Skeletal muscle satellite cell (primary cell): ENCODE results near the gene SEMA4B.

Experiments used
- H3K27me3 ChIP-seq: 2 replicates; pipeline ENCODE4 v1.7.0; 2013; ENCODE audit warnings: low read length; ENCODE audit not compliant: control insufficient read depth, insufficient read depth
- H3K36me3 ChIP-seq: 2 replicates; pipeline ENCODE4 v1.7.0; 2013; ENCODE audit warnings: mild to moderate bottlenecking, control low read depth, low read length; ENCODE audit not compliant: insufficient read depth
- H3K4me1 ChIP-seq: 2 replicates; pipeline ENCODE4 v1.7.0; 2013; ENCODE audit warnings: low read length; ENCODE audit not compliant: control insufficient read depth, insufficient read depth
- H3K4me2 ChIP-seq: 2 replicates; pipeline ENCODE4 v1.7.0; 2013; ENCODE audit warnings: mild to moderate bottlenecking, low read length
- H3K4me3 ChIP-seq: 2 replicates; pipeline ENCODE4 v1.7.0; 2013; ENCODE audit warnings: low read length
- H3K9ac ChIP-seq: 2 replicates; pipeline ENCODE4 v1.7.0; 2013; ENCODE audit warnings: mild to moderate bottlenecking, low read depth, low read length, moderate library complexity
- H3K9me3 ChIP-seq: replicated peaks from 2 replicates; pipeline ENCODE4 v1.7.0; 2013; ENCODE audit warnings: mild to moderate bottlenecking, control low read depth, low read length

SEMA4B gene

GRCh38 chr15:90165157-90165556 is 36.0 kb upstream of the SEMA4B start:
- H3K9ac ChIP-seq: no peak overlapping the region
- H3K27me3 ChIP-seq: no peaks in the 10 kb centered on the region
- H3K4me1 ChIP-seq: peaks cover 13% of the 10 kb centered on the region
- H3K9me3 ChIP-seq: no peaks in the 10 kb centered on the region
- H3K4me2 ChIP-seq: peak overlapping the region; percentile 2
- H3K36me3 ChIP-seq: no peaks in the 10 kb centered on the region
- H3K4me3 ChIP-seq: no peak overlapping the region

- H3K9me3 ChIP-seq: no peaks in the 10 kb centered on the region
Measured at GRCh38 chr15:90165659-90166489, 35.3 kb upstream of the SEMA4B start.

DNA sequence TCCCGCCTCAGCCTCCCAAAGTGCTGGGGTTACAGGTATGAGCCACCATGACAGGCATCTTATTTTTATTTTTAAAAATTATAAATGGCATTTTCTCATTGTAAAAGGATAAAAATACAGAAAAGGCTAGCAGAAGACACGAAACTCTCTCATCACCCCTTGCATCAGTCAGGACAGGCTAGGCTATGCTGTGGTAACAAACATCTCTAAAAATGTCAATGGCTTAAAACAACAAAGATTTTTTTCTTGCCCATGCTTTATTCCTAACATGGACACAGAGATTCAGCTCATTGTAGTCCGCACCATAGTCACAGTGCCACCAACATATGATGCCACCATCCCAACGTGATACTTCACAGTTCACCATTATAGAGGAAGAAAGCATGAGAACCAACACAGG is 34.0 kb upstream of the SEMA4B start:
- no peaks in the 10 kb centered on the region for H3K9me3 ChIP-seq
- no peak overlapping the region for H3K4me2 ChIP-seq
- no peaks in the 10 kb centered on the region for H3K36me3 ChIP-seq
- H3K27me3 ChIP-seq: no peaks in the 10 kb centered on the region
- H3K4me3 ChIP-seq: no peak overlapping the region
- H3K9ac ChIP-seq: no peak overlapping the region
- H3K4me1 ChIP-seq: peaks cover 13% of the 10 kb centered on the region

More at GRCh38 chr15:90165659-90166489, 35.3 kb upstream of the SEMA4B start:
- H3K36me3 ChIP-seq: no peaks in the 10 kb centered on the region
- H3K9ac ChIP-seq: no peak overlapping the region
- no peaks in the 10 kb centered on the region for H3K27me3 ChIP-seq
- H3K4me1 ChIP-seq: peaks cover 13% of the 10 kb centered on the region
- peak overlapping the region; percentile 15 for H3K4me3 ChIP-seq
- H3K4me2 ChIP-seq: peak overlapping the region; percentile 64

DNA sequence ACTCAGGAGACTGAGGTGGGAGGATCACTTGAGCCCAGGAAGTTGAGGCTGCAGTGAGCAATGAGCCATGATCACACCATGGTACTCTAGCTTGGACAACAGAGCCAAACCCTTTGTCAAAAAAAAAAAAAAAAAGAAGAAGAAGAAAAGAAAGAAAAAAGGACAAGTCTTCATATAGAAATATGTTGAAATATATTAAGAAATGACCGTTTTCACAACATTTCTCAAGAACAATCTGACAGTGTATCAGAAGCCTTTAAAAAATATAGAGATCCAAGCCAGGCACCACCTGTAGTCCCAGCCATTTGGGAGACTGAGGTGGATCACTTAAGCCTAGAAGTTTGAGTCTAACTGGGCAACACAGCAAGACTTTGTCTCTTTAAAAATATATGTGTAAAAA is 29.5 kb upstream of the SEMA4B start:
- Histone ChIP-seq H3K4me2 (no peak overlapping the region), H3K36me3 (no peaks in the 10 kb centered on the region), H3K4me1 (peaks cover 14% of the 10 kb centered on the region), H3K9ac (no peak overlapping the region), H3K27me3 (no peaks in the 10 kb centered on the region), H3K9me3 (no peaks in the 10 kb centered on the region), H3K4me3 (no peak overlapping the region)

DNA sequence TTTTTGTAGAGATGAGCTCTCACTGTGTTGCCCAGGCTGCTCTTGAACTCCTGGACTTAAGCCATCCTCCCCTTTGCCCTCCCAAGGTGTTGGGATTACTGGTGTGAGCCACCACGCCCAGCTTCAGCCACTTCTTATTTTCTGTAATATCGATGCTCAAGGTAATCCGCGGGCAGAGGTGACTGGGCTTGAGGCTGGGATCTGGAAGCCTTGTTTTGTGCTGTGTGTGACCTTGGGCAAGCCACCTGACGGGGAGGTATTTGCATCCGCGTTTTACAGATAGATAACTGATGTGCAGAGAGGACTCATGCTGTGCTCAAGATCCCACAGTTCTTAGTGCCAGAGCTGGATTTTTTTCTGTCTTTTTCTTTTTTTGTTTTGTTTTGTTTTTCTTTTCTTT is 27.8 kb upstream of the SEMA4B start:
- H3K4me3 ChIP-seq: no peak overlapping the region
- no peak overlapping the region for H3K4me2 ChIP-seq
- no peaks in the 10 kb centered on the region for H3K36me3 ChIP-seq
- H3K4me1 ChIP-seq: peaks cover 14% of the 10 kb centered on the region
- H3K9ac ChIP-seq: no peak overlapping the region
- H3K9me3 ChIP-seq: no peaks in the 10 kb centered on the region
- H3K27me3 ChIP-seq: no peaks in the 10 kb centered on the region

DNA sequence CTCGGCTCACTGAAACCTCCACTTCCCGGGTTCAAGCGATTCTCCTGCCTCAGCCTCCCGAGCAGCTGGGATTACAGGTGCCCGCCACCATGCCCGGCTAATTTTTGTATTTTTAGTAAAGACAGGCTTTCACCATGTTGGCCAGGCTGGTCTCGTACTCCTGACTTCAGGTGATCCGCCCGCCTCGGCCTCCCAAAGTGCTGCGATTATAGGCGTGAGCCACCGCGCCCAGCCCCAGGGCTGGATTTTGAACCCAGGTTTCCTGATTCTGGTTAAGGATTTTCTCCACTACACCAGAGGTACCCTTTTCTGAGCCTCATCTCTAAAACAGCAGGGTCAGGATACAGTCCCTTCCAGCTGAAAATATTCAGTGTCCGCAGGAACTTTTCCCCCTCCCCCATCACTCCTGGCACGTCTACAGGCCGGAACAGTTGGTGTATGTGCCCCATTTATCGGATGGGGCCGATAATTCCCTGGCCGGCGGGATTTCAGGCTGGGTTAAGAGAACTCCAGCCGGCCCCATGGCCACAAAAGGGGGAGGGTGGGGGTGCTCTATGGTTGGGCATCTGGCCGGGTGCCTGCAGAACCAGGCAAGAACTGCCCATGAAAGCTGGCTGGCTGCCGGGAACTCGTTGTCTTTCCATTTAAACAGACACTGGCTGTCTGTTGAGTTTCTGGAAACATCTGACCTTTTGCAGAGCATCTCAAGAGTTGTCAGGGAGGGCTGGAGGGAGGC is 26.8 kb upstream of the SEMA4B start:
- peak overlapping the region; percentile 60 for H3K4me2 ChIP-seq
- no peak overlapping the region for H3K4me3 ChIP-seq
- no peaks in the 10 kb centered on the region for H3K9me3 ChIP-seq
- no peak overlapping the region for H3K9ac ChIP-seq
- peaks cover 8% of the 10 kb centered on the region for H3K27me3 ChIP-seq
- H3K4me1 ChIP-seq: peaks cover 14% of the 10 kb centered on the region
- H3K36me3 ChIP-seq: no peaks in the 10 kb centered on the region

DNA sequence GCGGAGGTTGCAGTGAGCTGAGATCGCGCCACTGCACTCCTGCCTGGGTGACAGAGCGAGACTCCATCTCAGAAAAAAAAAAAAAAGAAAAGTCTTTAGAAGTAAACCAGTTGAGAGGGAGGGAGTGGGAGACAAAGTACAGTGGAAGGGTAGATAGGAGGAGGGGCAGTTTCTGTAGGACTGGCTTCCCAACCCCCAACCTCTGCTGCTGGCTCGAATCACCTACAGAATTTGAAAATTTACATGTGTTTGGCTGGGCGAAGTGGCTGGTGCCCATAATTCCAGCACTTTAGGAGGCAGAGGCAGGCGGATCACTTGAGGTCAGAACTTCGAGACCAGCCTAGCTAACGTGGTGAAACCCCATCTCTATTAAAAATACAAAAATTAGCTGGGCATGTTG is 24.1 kb upstream of the SEMA4B start:
- H3K9ac ChIP-seq: no peak overlapping the region
- no peaks in the 10 kb centered on the region for H3K36me3 ChIP-seq
- H3K9me3 ChIP-seq: no peaks in the 10 kb centered on the region
- H3K4me2 ChIP-seq: no peak overlapping the region
- H3K27me3 ChIP-seq: peaks cover 17% of the 10 kb centered on the region
- H3K4me3 ChIP-seq: no peak overlapping the region
- H3K4me1 ChIP-seq: peaks cover 14% of the 10 kb centered on the region

- Histone ChIP-seq H3K9me3 (no peaks in the 10 kb centered on the region), H3K4me2 (no peak overlapping the region), H3K9ac (no peak overlapping the region), H3K36me3 (no peaks in the 10 kb centered on the region), H3K4me3 (no peak overlapping the region), H3K4me1 (peaks cover 14% of the 10 kb centered on the region), H3K27me3 (peaks cover 17% of the 10 kb centered on the region)
Measured at GRCh38 chr15:90178468-90179435, 22.4 kb upstream of the SEMA4B start.

GRCh38 chr15:90181776-90182175 is 19.4 kb upstream of the SEMA4B start:
- no peak overlapping the region for H3K4me3 ChIP-seq
- peaks cover 19% of the 10 kb centered on the region for H3K27me3 ChIP-seq
- H3K36me3 ChIP-seq: no peaks in the 10 kb centered on the region
- H3K9me3 ChIP-seq: no peaks in the 10 kb centered on the region
- peaks cover 9% of the 10 kb centered on the region for H3K4me1 ChIP-seq
- no peak overlapping the region for H3K9ac ChIP-seq
- no peak overlapping the region for H3K4me2 ChIP-seq

DNA sequence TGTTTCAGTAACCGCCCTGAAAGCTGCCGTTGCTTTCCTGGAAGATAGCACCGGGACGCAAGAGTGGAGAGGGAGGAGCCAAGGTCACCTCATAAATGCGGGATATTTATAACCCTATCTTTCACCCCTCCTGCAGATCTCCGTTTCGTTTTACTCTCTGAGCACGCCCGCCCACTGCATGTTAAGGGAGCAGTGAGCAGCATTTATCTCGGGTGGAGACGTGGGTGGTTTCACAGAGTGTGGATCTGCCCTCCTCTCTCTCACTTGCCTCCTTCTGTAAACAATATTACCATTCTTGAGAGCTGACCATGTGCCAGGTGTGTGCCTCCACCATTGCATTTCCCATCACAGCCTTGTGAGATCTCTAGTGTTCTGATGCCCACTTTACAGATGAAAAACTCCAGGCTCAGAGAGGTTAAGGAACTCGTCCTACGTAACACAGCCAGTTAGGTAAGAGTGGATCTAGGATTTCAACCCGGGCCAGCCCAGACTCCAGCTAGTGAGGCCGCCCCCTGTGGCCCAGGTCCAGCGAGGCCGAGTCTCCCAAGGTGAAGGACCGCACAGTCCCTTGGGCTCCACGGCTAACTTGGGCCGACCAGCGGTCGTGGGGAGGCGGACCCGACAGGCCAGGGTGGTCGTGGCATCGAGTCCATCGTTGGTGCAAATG is 16.9 kb upstream of the SEMA4B start:
- H3K4me3 ChIP-seq: peak overlapping the region; percentile 71
- H3K36me3 ChIP-seq: no peaks in the 10 kb centered on the region
- H3K27me3 ChIP-seq: peaks cover 12% of the 10 kb centered on the region
- peak overlapping the region; percentile 52 for H3K9ac ChIP-seq
- peak overlapping the region; percentile 84 for H3K4me2 ChIP-seq
- peaks cover 9% of the 10 kb centered on the region for H3K4me1 ChIP-seq
- H3K9me3 ChIP-seq: no peaks in the 10 kb centered on the region
